PC-3 (cell line): ENCODE results near the gene TMEM255B. TPM values are rescaled to one million over a fixed set of nuclear protein-coding genes. Genes with fewer than 3 reads are reported as not detected.
A peak's percentile ranks its signal among the peaks of the same experiment; 100 is the strongest.

Experiments used
- ATAC-seq: fragments of 200-7000 bp; cut with Tn5 transposase; 2 replicates; pipeline ENCODE4 v1.9.1; 2020; ENCODE audit warnings: mild to moderate bottlenecking, moderate library complexity
- BruUV-seq: library from RNA; stranded (reverse); fragments of 400-500 nt; replicated peaks from 2 replicates; lab custom pipeline; 2021; lab: Mats Ljungman, UMichigan
- CTCF ChIA-PET: fragments of 300-600 bp; sonication (Branson Sonifier 250); formaldehyde crosslinking; loops from one replicate; lab custom pipeline; 2022; ENCODE audit warnings: antibody characterized with exemption; lab: Charles Lee
- POLR2A ChIA-PET: fragments of 300-600 bp; sonication (Branson Sonifier 250); formaldehyde crosslinking; loops from one replicate; lab custom pipeline; 2022; ENCODE audit warnings: antibody characterized with exemption; ENCODE audit not compliant: unreplicated experiment; lab: Charles Lee
- DNase-seq: peaks from one replicate; pipeline ENCODE4 v3.0.0-alpha.2; 2015
- H2AFZ ChIP-seq: fragments of 300-600 bp; sonication (generic); 2 replicates; pipeline ENCODE4 v1.6.0; 2016; ENCODE audit warnings: antibody characterized with exemption, low read length
- H3F3A ChIP-seq: fragments of 300-600 bp; sonication (generic); one replicate; pipeline ENCODE4 v1.6.0; 2017; ENCODE audit warnings: antibody characterized with exemption, low read length, control low read depth, mild to moderate bottlenecking; ENCODE audit not compliant: unreplicated experiment
- H3K27ac ChIP-seq: fragments of 300-600 bp; sonication (generic); 2 replicates; pipeline ENCODE4 v1.5.1; 2016; ENCODE audit warnings: mild to moderate bottlenecking, low read length
- H3K27me3 ChIP-seq: fragments of 300-600 bp; sonication (generic); 2 replicates; pipeline ENCODE4 v1.6.1; 2016; ENCODE audit warnings: low read length, mixed read lengths
- H3K36me3 ChIP-seq: fragments of 300-600 bp; sonication (generic); 2 replicates; pipeline ENCODE4 v1.6.1; 2016; ENCODE audit warnings: low read depth, mixed run types, low read length, mixed read lengths
- H3K4me1 ChIP-seq: fragments of 300-600 bp; sonication (generic); 2 replicates; pipeline ENCODE4 v1.5.1; 2016; ENCODE audit warnings: low read length; ENCODE audit not compliant: insufficient read depth
- H3K4me2 ChIP-seq: fragments of 300-600 bp; sonication (generic); 2 replicates; pipeline ENCODE4 v1.6.0; 2016; ENCODE audit warnings: low read length
- H3K4me3 ChIP-seq: fragments of 300-600 bp; sonication (generic); 2 replicates; pipeline ENCODE4 v1.5.1; 2016; ENCODE audit warnings: mild to moderate bottlenecking, low read length, mixed read lengths
- H3K79me2 ChIP-seq: fragments of 300-600 bp; sonication (generic); 2 replicates; pipeline ENCODE4 v1.6.1; 2017; ENCODE audit warnings: low read length, mixed read lengths
- H3K9ac ChIP-seq: fragments of 300-600 bp; sonication (generic); 2 replicates; pipeline ENCODE4 v1.6.0; 2016; ENCODE audit warnings: mild to moderate bottlenecking, low read length
- H3K9me2 ChIP-seq: fragments of 300-600 bp; sonication (generic); replicated peaks from 2 replicates; pipeline ENCODE4 v1.6.1; 2016; ENCODE audit warnings: mixed run types, low read length, mixed read lengths
- H3K9me3 ChIP-seq: fragments of 300-600 bp; sonication (generic); 2 replicates; pipeline ENCODE4 v1.6.1; 2016; ENCODE audit warnings: low read length, mixed read lengths
- H4K20me1 ChIP-seq: fragments of 300-600 bp; sonication (generic); 2 replicates; pipeline ENCODE4 v1.6.1; 2016; ENCODE audit warnings: low read length, mixed read lengths
- CTCF ChIP-seq: fragments of 300-600 bp; sonication (generic); conservative IDR thresholded peaks from 2 replicates; pipeline ENCODE4 v1.5.1; 2017; ENCODE audit warnings: antibody characterized with exemption, low read depth, mild to moderate bottlenecking, low read length
- EZH2 ChIP-seq: fragments of 300-600 bp; sonication (generic); IDR thresholded peaks from one replicate; pipeline ENCODE4 v1.6.1; 2017; ENCODE audit warnings: antibody characterized with exemption, mild to moderate bottlenecking, low read length; ENCODE audit not compliant: unreplicated experiment
- EZH2phosphoT487 ChIP-seq: fragments of 300-600 bp; sonication (generic); IDR thresholded peaks from 2 replicates; pipeline ENCODE4 v1.6.1; 2018; ENCODE audit warnings: mild to moderate bottlenecking, antibody characterized with exemption, low read length, borderline replicate concordance
- intact Hi-C: fragments of 100-400 bp; cut with micrococcal nuclease; formaldehyde crosslinking; loops from 2 replicates; pipeline ENCODE4 v1.9.0; 2023
- total RNA-seq: library from RNA; depleted of rRNA; stranded (reverse); fragments of >200 nt; gene quantifications from 2 replicates; pipeline ENCODE4 v1.2.3, GENCODE V29; 2014

The TMEM255B gene
- total RNA-seq, 1 experiment from 2014 or later = 26.9 TPM

GRCh38 chr13:113859311-113860050, 100.5 kb downstream of the TMEM255B start:
- H2AFZ ChIP-seq = no peak overlapping the region
- no peak overlapping the region for H3K4me3 ChIP-seq
- no peaks in the 10 kb centered on the region for H3F3A ChIP-seq
- H3K9me3 ChIP-seq = no peaks in the 10 kb centered on the region
- DNase-seq (no peak), ATAC-seq (no peak)
- H3K9me2 ChIP-seq = no peaks in the 10 kb centered on the region
- no peak overlapping the region for H3K27ac ChIP-seq
- H3K9ac ChIP-seq = no peak overlapping the region
- H3K36me3 ChIP-seq = no peaks in the 10 kb centered on the region
- H3K27me3 ChIP-seq = no peaks in the 10 kb centered on the region
- POLR2A ChIA-PET = no interaction called here
- BruUV-seq = no TSS peak
- no peaks in the 10 kb centered on the region for H4K20me1 ChIP-seq
- H3K4me2 ChIP-seq = no peak overlapping the region
- H3K4me1 ChIP-seq = peaks cover 11% of the 10 kb centered on the region
- intact Hi-C loops = loop anchor here (5.0 kb wide), 2 partner anchors 37 to 38 kb away; no protein-coding TSS in a partner anchor
- CTCF ChIA-PET = no interaction called here
- H3K79me2 ChIP-seq = peaks cover 93% of the 10 kb centered on the region
- TF ChIP-seq CTCF = no peak
- no peak for TF ChIP-seq EZH2phosphoT487
- TF ChIP-seq EZH2 = no peak

GRCh38 chr13:113860051-113860664, 101.1 kb downstream of the TMEM255B start:
- no peaks in the 10 kb centered on the region for H3K36me3 ChIP-seq
- intact Hi-C loops = loop anchor here (5.0 kb wide), 2 partner anchors 37 to 38 kb away; no protein-coding TSS in a partner anchor

More at GRCh38 chr13:113860051-113860664, 101.1 kb downstream of the TMEM255B start:
- ChIA-PET POLR2A (no interaction called here), CTCF (no interaction called here)
- DNase-seq (no peak), ATAC-seq (no peak)
- Histone ChIP-seq H3K4me3 (no peak overlapping the region), H3K4me1 (peaks cover 11% of the 10 kb centered on the region), H3K27me3 (no peaks in the 10 kb centered on the region), H3K27ac (no peak overlapping the region), H3K9ac (no peak overlapping the region), H3K9me2 (no peaks in the 10 kb centered on the region), H3K79me2 (peaks cover 90% of the 10 kb centered on the region), H3F3A (no peaks in the 10 kb centered on the region), H2AFZ (no peak overlapping the region), H3K4me2 (peak overlapping the region; percentile 15; the same call in 1 of the 2 replicates), H3K9me3 (no peaks in the 10 kb centered on the region), H4K20me1 (no peaks in the 10 kb centered on the region)
- TF ChIP-seq EZH2 = no peak
- TF ChIP-seq EZH2phosphoT487 = no peak
- no peak for TF ChIP-seq CTCF
- no TSS peak for BruUV-seq
